GM19328 (cell line): ENCODE measurements around the gene ZNF107.

Source experiments
- ATAC-seq: cut with Tn5 transposase; IDR thresholded peaks from one replicate; pipeline ENCODE4 v1.9.1; 2021; ENCODE audit warnings: mild to moderate bottlenecking, moderate library complexity; ENCODE audit not compliant: unreplicated experiment

Gene ZNF107

GRCh38 chr7:64665980-64666662, at the start of gene ZNF107:
Gene ZNF107, plus strand, starts transcription at chr7:64666133. Its CDS starts 150 bp downstream, at chr7:64666283.
- ATAC-seq, result peak; percentile 99

GRCh38 chr7:64618785-64619456, 47.0 kb upstream of the ZNF107 start:
- ATAC-seq, result no peak

GRCh38 chr7:64619705-64620104, 46.2 kb upstream of the ZNF107 start:
- no peak for ATAC-seq

GRCh38 chr7:64621656-64622055, 44.3 kb upstream of the ZNF107 start:
- ATAC-seq, result no peak

- peak; percentile 63 for ATAC-seq
Measured at GRCh38 chr7:64625114-64626082, 40.5 kb upstream of the ZNF107 start.

GRCh38 chr7:64626083-64626469, 39.9 kb upstream of the ZNF107 start:
- no peak for ATAC-seq

- no peak for ATAC-seq
Measured at GRCh38 chr7:64626557-64626956, 39.4 kb upstream of the ZNF107 start.

GRCh38 chr7:64628192-64628591, 37.7 kb upstream of the ZNF107 start:
- ATAC-seq, result no peak

GRCh38 chr7:64628721-64629120, 37.2 kb upstream of the ZNF107 start:
- ATAC-seq, result no peak

GRCh38 chr7:64630496-64630895, 35.4 kb upstream of the ZNF107 start:
- no peak for ATAC-seq

- ATAC-seq, result no peak
Measured at GRCh38 chr7:64632029-64632428, 33.9 kb upstream of the ZNF107 start.

GRCh38 chr7:64633401-64633800, 32.5 kb upstream of the ZNF107 start:
- ATAC-seq, result no peak

- no peak for ATAC-seq
Measured at GRCh38 chr7:64634406-64635062, 31.4 kb upstream of the ZNF107 start.

GRCh38 chr7:64636386-64636785, 29.5 kb upstream of the ZNF107 start:
- no peak for ATAC-seq

GRCh38 chr7:64637521-64638445, 28.1 kb upstream of the ZNF107 start:
- no peak for ATAC-seq

- ATAC-seq, result no peak
Measured at GRCh38 chr7:64638822-64639221, 27.1 kb upstream of the ZNF107 start.

GRCh38 chr7:64639267-64640001, 26.5 kb upstream of the ZNF107 start:
- no peak for ATAC-seq

- ATAC-seq, result no peak
Measured at GRCh38 chr7:64640504-64640903, 25.4 kb upstream of the ZNF107 start.

- no peak for ATAC-seq
Measured at GRCh38 chr7:64642046-64642445, 23.9 kb upstream of the ZNF107 start.
